Subcutaneous adipose tissue (tissue), 4 donors: ENCODE results near the gene NFKB2. TPM values are rescaled to one million over a fixed set of nuclear protein-coding genes. Genes with fewer than 3 reads are reported as not detected.

ENCODE experiments used
- total RNA-seq, 4 donors: library from RNA; depleted of rRNA; stranded (reverse); fragments of >200 nt; gene quantifications; one replicate each; pipeline ENCODE4 v1.1.0, GENCODE V29; 2016
- TF ChIP-seq, protein P1 (sequence below): fragments of 450-650 bp; IDR thresholded peaks from one replicate; pipeline ENCODE4 v1.5.1; 2016; ENCODE audit warnings: low read depth, mild to moderate bottlenecking, control low read depth, antibody characterized with exemption, moderate library complexity

Gene NFKB2
- total RNA-seq, 4 donors from 2014 or later, result 7.7 to 20.3 (median 12.4) TPM

DNA sequence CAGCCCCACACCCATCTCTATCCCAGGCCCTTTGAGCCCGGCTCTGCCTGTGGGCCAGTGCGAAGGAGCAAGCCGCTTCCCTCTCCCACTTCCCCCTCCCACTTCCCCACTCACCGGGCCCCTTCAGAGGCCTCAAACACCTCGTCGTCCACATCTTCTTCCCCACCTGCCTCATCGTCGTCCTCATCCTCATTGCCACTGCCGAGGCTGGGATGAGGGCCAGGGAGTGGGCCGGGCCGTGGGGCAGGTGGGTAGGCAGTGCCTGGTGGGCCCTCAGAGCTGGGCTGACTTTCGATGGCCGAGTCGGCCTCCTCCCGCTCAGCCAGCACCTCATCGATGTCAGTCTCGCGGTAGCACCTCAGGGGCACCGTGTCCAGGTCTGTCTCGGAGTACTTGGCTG, 19.2 kb downstream of the NFKB2 start:
- TF ChIP-seq, protein P1, sequence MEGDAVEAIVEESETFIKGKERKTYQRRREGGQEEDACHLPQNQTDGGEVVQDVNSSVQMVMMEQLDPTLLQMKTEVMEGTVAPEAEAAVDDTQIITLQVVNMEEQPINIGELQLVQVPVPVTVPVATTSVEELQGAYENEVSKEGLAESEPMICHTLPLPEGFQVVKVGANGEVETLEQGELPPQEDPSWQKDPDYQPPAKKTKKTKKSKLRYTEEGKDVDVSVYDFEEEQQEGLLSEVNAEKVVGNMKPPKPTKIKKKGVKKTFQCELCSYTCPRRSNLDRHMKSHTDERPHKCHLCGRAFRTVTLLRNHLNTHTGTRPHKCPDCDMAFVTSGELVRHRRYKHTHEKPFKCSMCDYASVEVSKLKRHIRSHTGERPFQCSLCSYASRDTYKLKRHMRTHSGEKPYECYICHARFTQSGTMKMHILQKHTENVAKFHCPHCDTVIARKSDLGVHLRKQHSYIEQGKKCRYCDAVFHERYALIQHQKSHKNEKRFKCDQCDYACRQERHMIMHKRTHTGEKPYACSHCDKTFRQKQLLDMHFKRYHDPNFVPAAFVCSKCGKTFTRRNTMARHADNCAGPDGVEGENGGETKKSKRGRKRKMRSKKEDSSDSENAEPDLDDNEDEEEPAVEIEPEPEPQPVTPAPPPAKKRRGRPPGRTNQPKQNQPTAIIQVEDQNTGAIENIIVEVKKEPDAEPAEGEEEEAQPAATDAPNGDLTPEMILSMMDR, result no peak

DNA sequence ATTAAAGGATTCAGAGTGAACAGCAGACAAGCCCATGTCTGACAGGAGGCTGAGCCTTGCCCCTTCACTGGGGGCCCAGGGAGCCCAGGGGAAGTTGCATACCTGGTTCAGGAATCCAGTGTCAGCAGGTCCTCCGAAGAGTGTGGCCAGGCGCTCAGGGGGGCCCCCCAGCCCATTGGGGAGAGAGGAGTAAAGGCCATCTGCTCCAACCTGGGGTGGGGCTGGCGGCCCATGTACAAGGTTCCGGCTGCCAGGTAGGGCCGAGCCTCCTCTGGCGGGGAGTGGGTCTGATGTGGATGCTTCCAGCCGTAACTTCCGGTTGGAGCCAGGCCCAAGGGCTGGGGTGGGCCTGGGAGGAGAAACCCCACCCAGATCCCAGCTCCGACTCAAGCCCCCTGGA, 20.8 kb downstream of the NFKB2 start:
- TF ChIP-seq, protein P1, result no peak

DNA sequence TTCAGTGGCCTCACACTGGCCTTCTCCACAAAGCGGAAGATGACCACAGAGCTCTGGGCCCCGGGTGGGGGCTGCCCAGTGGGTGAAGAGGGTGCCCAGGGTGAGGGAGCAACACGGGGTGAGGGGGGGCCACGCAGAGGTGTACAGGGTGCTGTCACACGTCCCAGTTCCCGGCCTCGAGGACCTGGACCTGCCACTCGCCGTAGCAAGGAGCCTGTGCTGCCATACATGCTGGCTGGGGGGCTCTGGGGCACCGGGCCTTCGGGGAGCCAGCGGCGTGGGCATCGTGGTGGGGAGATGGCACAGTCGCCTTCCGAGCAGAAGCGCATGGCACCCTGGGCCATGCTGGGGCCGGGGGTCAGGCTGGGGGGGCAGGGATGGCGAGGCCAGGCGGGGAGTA, 21.2 kb downstream of the NFKB2 start:
- TF ChIP-seq, protein P1, result no peak

DNA sequence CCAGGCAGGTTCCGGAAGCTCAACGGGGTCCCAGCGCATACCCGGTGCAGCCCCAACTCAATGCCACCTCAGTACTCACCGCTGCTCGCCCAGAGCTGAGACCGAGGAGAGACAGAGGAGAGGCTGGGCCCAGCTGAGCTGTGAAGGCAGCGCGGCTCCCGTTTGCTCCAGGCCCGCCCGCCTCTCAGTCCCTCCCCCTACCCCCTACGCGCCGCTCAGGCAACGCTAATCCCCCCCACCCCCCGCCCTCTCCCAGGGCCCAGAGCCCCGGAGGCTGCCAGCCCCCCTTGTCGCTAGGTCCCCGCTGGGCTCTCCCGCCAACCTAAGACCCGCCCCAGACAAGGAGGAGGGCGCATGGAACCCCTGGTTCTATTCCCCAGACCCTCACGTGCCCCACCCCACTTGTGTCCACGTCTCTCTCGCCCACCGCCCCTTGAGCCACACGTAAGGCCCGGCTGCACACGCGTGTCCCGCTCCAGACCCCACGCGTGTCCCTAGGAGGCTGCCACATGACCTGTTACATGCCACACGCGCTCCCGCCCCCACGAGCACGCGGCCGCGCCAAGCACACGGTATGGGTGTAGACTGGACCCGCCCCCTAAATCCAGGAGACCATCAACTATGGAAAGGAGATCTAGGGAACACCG, 23.2 kb downstream of the NFKB2 start, which contains the start of gene PSD:
TSS of gene PSD (minus strand) at position 164 of the 647 bp plus-strand sequence. CDS start 1,747 bp downstream, outside the sequence.
- TF ChIP-seq, protein P1, result no peak

DNA sequence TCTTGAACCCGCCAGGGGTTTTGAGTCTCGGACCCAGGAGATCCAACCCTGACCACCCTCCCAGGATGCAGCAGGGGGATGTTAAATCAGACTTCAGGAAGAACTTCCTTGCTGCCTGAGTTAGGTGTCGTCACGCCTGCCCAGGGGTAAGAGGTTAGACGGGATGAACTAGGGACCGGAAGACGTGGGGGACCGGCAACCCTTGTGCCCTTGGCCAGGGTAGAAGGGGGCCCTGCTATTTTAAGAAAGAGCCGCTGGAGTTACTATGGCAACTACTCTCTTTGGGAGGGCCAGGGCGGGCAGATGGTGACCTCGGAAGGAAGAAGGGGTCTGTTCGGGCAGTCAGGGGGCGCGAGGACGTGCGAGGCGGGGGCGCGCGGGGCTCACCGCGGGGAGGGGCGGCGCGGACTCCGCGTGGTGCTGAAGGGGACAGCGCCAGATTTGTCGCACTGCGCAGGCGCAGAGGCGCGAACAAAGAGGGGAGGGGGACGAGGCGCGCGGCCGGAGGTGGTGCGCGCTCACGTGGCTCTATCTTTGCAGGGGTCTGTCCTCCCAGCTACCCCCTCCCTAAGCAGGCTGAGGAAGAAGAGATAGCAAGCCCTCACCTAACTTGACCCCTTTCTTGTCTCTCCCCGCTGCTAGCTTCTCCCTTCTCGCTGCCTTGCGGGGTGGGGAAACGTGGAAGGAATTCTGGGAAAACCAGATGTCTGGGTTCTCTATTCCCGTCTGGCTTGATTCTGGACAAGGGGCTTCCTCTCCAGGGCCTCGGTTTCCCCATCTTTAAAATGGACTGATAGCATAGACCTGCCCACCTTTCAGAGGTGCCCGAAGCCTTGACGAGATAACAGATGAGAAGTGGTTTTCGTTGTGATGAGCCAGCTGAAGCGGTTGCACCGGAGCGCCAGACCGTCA, 24.0 kb downstream of the NFKB2 start:
- TF ChIP-seq, protein P1, result no peak

DNA sequence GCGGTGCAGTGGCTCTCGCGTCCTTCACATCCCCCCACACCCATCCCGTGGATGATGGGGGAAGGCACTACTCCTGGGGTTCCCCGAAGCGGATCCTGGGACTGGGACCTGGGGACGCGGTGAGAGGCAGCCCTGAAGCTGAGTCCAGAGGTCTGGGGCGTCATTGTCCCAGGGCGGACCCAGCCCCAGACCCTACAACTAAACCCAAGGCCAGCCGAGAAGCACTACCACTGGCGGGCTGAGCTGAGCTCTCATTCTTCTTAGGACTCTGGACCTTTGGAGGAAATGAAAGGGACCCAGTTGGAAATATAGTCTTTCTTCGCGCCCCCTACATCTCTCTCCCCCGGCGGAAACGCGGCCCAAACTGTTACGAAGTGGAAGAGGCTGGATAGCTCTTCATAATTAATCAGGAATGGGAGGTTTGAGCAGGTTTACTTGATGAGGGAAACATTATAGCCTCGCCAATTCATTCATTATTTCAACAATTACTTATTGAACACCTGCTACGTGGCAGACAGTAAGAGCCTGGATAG, 24.7 kb downstream of the NFKB2 start:
- TF ChIP-seq, protein P1, result no peak
